ENCODE results near the gene CRTC3.

DNA sequence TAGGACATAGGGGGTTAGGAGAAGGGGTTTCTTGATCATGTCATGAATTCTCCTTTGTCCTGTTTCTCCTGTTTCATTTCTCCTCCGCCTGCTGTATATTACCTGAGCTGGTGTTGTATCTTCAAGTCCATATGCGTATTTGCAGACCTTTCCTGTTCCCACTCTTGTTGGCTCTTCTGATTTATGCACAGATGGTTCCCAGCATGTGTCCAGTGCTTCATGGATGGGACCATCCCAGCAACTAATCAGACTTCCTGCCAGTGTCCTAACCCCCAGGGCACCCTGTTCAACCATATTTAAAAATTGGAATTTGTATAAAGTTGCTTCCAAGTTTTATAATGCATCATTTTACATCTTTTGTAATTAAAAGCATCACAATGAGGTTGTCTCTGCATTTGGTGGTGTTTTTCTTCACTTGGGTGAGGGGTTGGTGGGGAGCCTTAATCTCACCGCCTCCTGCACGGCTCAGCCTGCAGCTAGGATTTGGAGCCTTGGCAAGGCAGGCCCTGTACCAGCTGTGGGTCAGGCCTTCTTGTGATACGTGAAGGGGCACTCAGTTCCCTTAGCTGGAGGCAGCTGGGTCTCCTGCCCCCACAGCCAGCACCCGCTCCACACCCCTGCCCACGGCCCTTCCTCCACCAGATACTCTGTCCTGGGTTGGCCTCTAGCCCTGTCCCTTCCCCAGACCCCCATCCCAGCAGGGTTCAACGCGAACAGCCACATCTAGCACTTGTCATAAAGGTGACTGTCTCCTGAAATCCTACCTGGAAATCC lies 115.4 kb downstream of the CRTC3 start:
- no peak for TF ChIP-seq EZH2 (IDR thresholded peaks at IDR 0.05; ENCODE audit: borderline replicate concordance, low read depth, low read length, poor library complexity, severe bottlenecking)
- TF ChIP-seq, protein P1, sequence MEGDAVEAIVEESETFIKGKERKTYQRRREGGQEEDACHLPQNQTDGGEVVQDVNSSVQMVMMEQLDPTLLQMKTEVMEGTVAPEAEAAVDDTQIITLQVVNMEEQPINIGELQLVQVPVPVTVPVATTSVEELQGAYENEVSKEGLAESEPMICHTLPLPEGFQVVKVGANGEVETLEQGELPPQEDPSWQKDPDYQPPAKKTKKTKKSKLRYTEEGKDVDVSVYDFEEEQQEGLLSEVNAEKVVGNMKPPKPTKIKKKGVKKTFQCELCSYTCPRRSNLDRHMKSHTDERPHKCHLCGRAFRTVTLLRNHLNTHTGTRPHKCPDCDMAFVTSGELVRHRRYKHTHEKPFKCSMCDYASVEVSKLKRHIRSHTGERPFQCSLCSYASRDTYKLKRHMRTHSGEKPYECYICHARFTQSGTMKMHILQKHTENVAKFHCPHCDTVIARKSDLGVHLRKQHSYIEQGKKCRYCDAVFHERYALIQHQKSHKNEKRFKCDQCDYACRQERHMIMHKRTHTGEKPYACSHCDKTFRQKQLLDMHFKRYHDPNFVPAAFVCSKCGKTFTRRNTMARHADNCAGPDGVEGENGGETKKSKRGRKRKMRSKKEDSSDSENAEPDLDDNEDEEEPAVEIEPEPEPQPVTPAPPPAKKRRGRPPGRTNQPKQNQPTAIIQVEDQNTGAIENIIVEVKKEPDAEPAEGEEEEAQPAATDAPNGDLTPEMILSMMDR (conservative IDR thresholded peaks at IDR 0.05; ENCODE audit: low read depth, low read length), result no peak

All from A673 (cell line).